ENCODE results near the gene LAMB3. TPM values are rescaled to one million over a fixed set of nuclear protein-coding genes. Genes with fewer than 3 reads are reported as not detected.

Gene LAMB3
- total RNA-seq, 4 donors from 2014 or later, result 47.2 to 147 (median 126) TPM

DNA sequence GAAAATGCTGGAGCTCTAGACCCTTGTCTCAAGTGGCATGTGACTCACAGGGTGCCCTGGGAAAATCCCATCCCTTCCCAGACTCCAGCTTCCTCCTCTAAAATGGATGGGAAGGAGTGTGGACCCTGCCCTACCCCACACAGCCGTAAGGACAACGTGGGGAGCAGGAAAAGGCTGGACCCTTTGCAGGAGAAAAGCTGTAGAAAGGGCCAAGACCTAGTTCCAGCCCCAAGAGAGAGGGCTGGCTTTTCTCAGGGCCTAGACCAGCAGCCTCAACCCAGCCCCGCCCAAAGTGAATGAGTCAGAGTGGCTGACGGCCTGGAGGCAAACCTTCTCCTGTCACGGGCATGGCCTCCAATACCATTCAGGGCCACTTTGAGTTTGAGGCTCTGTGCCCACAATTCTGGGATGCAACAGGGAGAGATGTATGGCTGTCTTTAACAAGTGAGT, 1.1 kb downstream of the LAMB3 start:
- H3K9me3 ChIP-seq, result no peaks in the 10 kb centered on the region
- peak overlapping the region in 1 of 4 donors; percentile 3 for H3K4me3 ChIP-seq
- DNase-seq, result peak; percentile 84
- no peaks in the 10 kb centered on the region for H3K36me3 ChIP-seq
- H3K4me1 ChIP-seq, result peaks cover 11 to 76% (median 52%) of the 10 kb centered on the region in 4 donors
- no peak for TF ChIP-seq EP300 (IDR thresholded peaks at IDR 0.05; ENCODE audit: low read depth)
- TF ChIP-seq POLR2A (IDR thresholded peaks at IDR 0.05), result no peak
- TF ChIP-seq POLR2AphosphoS5 (IDR thresholded peaks at IDR 0.05), result peak in 1 of 3 donors; percentile 52
- TF ChIP-seq CTCF (IDR thresholded peaks at IDR 0.05), result no peak
- WGBS, 2 donors (ENCODE audit: low coverage in 1 of 2), result 15% methylated on average over 5 of the region's 5 CpGs; no CpG with 5 or more reads in 1 of the 2 donors
- H3K27ac ChIP-seq, result peak overlapping the region; percentile 83 to 89 (median 86)
- H3K27me3 ChIP-seq, result no peaks in the 10 kb centered on the region
- intact Hi-C loops (cut with DNase I; ENCODE audit: low total_unique reads) (no loop called here), in situ Hi-C loops (cut with MboI; ENCODE audit: low pct_ligation_motif_present in 1 of 4, low pct_unique_long_range_greater_than_20kb in 1 of 4, low sequenced_read_pairs in 3 of 4) (no loop called here)

- H3K4me1 ChIP-seq, result peaks cover 11 to 80% (median 52%) of the 10 kb centered on the region in 4 donors
- intact Hi-C loops (cut with DNase I; ENCODE audit: low total_unique reads), result no loop called here
- H3K4me3 ChIP-seq, result peak overlapping the region in 1 of 4 donors; percentile 3
- no peaks in the 10 kb centered on the region for H3K9me3 ChIP-seq
- DNase-seq, result no peak
- no peaks in the 10 kb centered on the region for H3K36me3 ChIP-seq
- in situ Hi-C loops (cut with MboI; ENCODE audit: low pct_ligation_motif_present in 1 of 4, low pct_unique_long_range_greater_than_20kb in 1 of 4, low sequenced_read_pairs in 3 of 4), result no loop called here
- TF ChIP-seq EP300 (IDR thresholded peaks at IDR 0.05; ENCODE audit: low read depth) (no peak), CTCF (IDR thresholded peaks at IDR 0.05) (no peak), POLR2AphosphoS5 (IDR thresholded peaks at IDR 0.05) (no peak), POLR2A (IDR thresholded peaks at IDR 0.05) (no peak)
- no peaks in the 10 kb centered on the region for H3K27me3 ChIP-seq
- peak overlapping the region; percentile 83 to 89 (median 86) for H3K27ac ChIP-seq
- 76% methylated on average over 1 of the region's 1 CpG; no CpG with 5 or more reads in 1 of the 2 donors for WGBS, 2 donors (ENCODE audit: low coverage in 1 of 2)
Observed at GRCh38 chr1:209650454-209650853, 1.8 kb downstream of the LAMB3 start.

- WGBS, 2 donors (ENCODE audit: low coverage in 1 of 2), result 35 to 49% methylated on average over 3 to 6 of the region's 6 CpGs
- peak overlapping the region; percentile 66 to 89 (median 84) for H3K27ac ChIP-seq
- H3K4me3 ChIP-seq, result no peak overlapping the region
- no peaks in the 10 kb centered on the region for H3K9me3 ChIP-seq
- H3K27me3 ChIP-seq, result no peaks in the 10 kb centered on the region
- TF ChIP-seq POLR2A (IDR thresholded peaks at IDR 0.05) (peak; percentile 26), EP300 (IDR thresholded peaks at IDR 0.05; ENCODE audit: low read depth) (no peak), POLR2AphosphoS5 (IDR thresholded peaks at IDR 0.05) (peak in 2 of 3 donors; percentile 56 to 80), CTCF (IDR thresholded peaks at IDR 0.05) (no peak)
- in situ Hi-C loops (cut with MboI; ENCODE audit: low pct_ligation_motif_present in 1 of 4, low pct_unique_long_range_greater_than_20kb in 1 of 4, low sequenced_read_pairs in 3 of 4) (no loop called here), intact Hi-C loops (cut with DNase I; ENCODE audit: low total_unique reads) (no loop called here)
- peak; percentile 44 for DNase-seq
- no peaks in the 10 kb centered on the region for H3K36me3 ChIP-seq
- peaks cover 15 to 83% (median 53%) of the 10 kb centered on the region in 4 donors for H3K4me1 ChIP-seq
Observed at GRCh38 chr1:209648931-209649776, 3.1 kb downstream of the LAMB3 start.

GRCh38 chr1:209648346-209648745, 3.9 kb downstream of the LAMB3 start:
- Histone ChIP-seq H3K4me3 (no peak overlapping the region), H3K27ac (peak overlapping the region in 2 of 4 donors; percentile 85 to 89), H3K36me3 (no peaks in the 10 kb centered on the region), H3K4me1 (peaks cover 20 to 83% (median 56%) of the 10 kb centered on the region in 4 donors), H3K27me3 (no peaks in the 10 kb centered on the region), H3K9me3 (no peaks in the 10 kb centered on the region)
- intact Hi-C loops (cut with DNase I; ENCODE audit: low total_unique reads) (no loop called here), in situ Hi-C loops (cut with MboI; ENCODE audit: low pct_ligation_motif_present in 1 of 4, low pct_unique_long_range_greater_than_20kb in 1 of 4, low sequenced_read_pairs in 3 of 4) (no loop called here)
- DNase-seq, result no peak
- no peak for TF ChIP-seq POLR2A (IDR thresholded peaks at IDR 0.05)
- TF ChIP-seq CTCF (IDR thresholded peaks at IDR 0.05), result no peak
- TF ChIP-seq POLR2AphosphoS5 (IDR thresholded peaks at IDR 0.05), result no peak
- no peak for TF ChIP-seq EP300 (IDR thresholded peaks at IDR 0.05; ENCODE audit: low read depth)

All from transverse colon (tissue), 4 donors.